GM19193 (cell line): ENCODE results near the gene AASDH.

Experiments
- POLR2A ChIP-seq: IDR thresholded peaks from 4 replicates; pipeline ENCODE4 v1.6.1; 2011; ENCODE audit not compliant: insufficient read depth, insufficient read length; ENCODE audit errors: extremely low read depth

AASDH gene

GRCh38 chr4:56288663-56289062 is 98.6 kb downstream of the AASDH start:
- TF ChIP-seq POLR2A, result no peak
